Common myeloid progenitor, CD34-positive (primary cell): ENCODE data around the gene PIKFYVE.
"Not testable (repeated sequence)": the region's sequence is repeated elsewhere in the genome, so short reads cannot be mapped to it uniquely, and the experiment has no call there.

Experiments used
- CTCF ChIA-PET: fragments of 350-600 bp; sonication (Branson Sonifier 250); formaldehyde crosslinking; loops from one replicate; lab custom pipeline; 2021; ENCODE audit warnings: antibody characterized with exemption; lab: Charles Lee
- POLR2A ChIA-PET: fragments of 350-600 bp; sonication (Branson Sonifier 250); formaldehyde crosslinking; loops from one replicate; lab custom pipeline; 2021; ENCODE audit warnings: antibody characterized with exemption; lab: Charles Lee
- DNase-seq, 3 donors: peaks; one replicate each; pipeline versions ENCODE4 v3.0.0 to v3.0.0-alpha.2; 2013
- H3K27ac ChIP-seq, 2 experiments: 1 replicate in 1 of 2; 2 replicates in 1 of 2; pipeline ENCODE4 v1.7.0; 2013; ENCODE audit warnings: inconsistent platforms in 2 of 2, low read length in 2 of 2, mild to moderate bottlenecking in 2 of 2, low read depth in 1 of 2, moderate library complexity in 1 of 2; ENCODE audit not compliant: severe bottlenecking in 2 of 2, insufficient read depth in 1 of 2, poor library complexity in 1 of 2
- H3K27me3 ChIP-seq, 5 experiments: replicated peaks in 2 of 5; 1 replicate in 3 of 5; 2 replicates in 2 of 5; pipeline versions ENCODE4 v1.6.1 to v1.7.0; 2013; ENCODE audit warnings: low read length in 4 of 5, mild to moderate bottlenecking in 2 of 5, moderate library complexity in 2 of 5, inconsistent platforms in 1 of 5; ENCODE audit not compliant: insufficient read depth in 5 of 5, control insufficient read depth in 4 of 5
- H3K36me3 ChIP-seq, 4 experiments: 1 replicate in 2 of 4; 2 replicates in 2 of 4; pipeline versions ENCODE4 v1.6.1 to v1.7.0; 2013; ENCODE audit warnings: low read length in 3 of 4, control low read depth in 1 of 4, mild to moderate bottlenecking in 1 of 4; ENCODE audit not compliant: control insufficient read depth in 4 of 4, insufficient read depth in 4 of 4
- H3K4me1 ChIP-seq, 4 experiments: 1 replicate in 3 of 4; 2 replicates in 1 of 4; pipeline versions ENCODE4 v1.6.1 to v1.7.1; 2013; ENCODE audit warnings: low read length in 3 of 4, mild to moderate bottlenecking in 3 of 4, control low read depth in 1 of 4, inconsistent platforms in 1 of 4, moderate library complexity in 1 of 4; ENCODE audit not compliant: control insufficient read depth in 4 of 4, insufficient read depth in 4 of 4; ENCODE audit errors: control extremely low read depth in 1 of 4
- H3K4me3 ChIP-seq, 7 experiments: 1 replicate in 4 of 7; 2 replicates in 3 of 7; pipeline versions ENCODE4 v1.5.1 to v1.7.0; 2013; ENCODE audit warnings: mild to moderate bottlenecking in 7 of 7, low read length in 6 of 7, moderate library complexity in 6 of 7, inconsistent platforms in 2 of 7, low read depth in 2 of 7, control low read depth in 1 of 7; ENCODE audit not compliant: insufficient read depth in 4 of 7, control insufficient read depth in 1 of 7; ENCODE audit errors: extremely low read depth in 1 of 7
- H3K9me3 ChIP-seq, 5 experiments: 1 replicate in 4 of 5; 2 replicates in 1 of 5; pipeline versions ENCODE4 v1.6.1 to v1.7.1; 2013; ENCODE audit warnings: low read length in 4 of 5, mild to moderate bottlenecking in 2 of 5, inconsistent platforms in 1 of 5, low read depth in 1 of 5, moderate library complexity in 1 of 5; ENCODE audit not compliant: control insufficient read depth in 4 of 5, insufficient read depth in 2 of 5; ENCODE audit errors: control extremely low read depth in 1 of 5
- WGBS: methylation state at CpG from one replicate; pipeline ENCODE4 v1.1.5; 2013; ENCODE audit not compliant: insufficient coverage; 5-methylcytosine and 5-hydroxymethylcytosine counted together

Gene PIKFYVE

GRCh38 chr2:208377344-208377860 is 111.3 kb downstream of the PIKFYVE start:
- 100% methylated on average over 4 of the region's 40 CpGs for WGBS
- H3K36me3 ChIP-seq, H3K4me1 ChIP-seq, DNase-seq, H3K4me3 ChIP-seq, H3K27me3 ChIP-seq, H3K9me3 ChIP-seq, CTCF ChIA-PET, POLR2A ChIA-PET, H3K27ac ChIP-seq: not testable (repeated sequence)

- peaks cover 0 to 2% (median 0%) of the 10 kb centered on the region in 5 experiments for H3K27me3 ChIP-seq
- H3K4me3 ChIP-seq, result no peak overlapping the region
- no peaks in the 10 kb centered on the region for H3K36me3 ChIP-seq
- H3K4me1 ChIP-seq, result no peaks in the 10 kb centered on the region
- no peaks in the 10 kb centered on the region for H3K9me3 ChIP-seq
- ChIA-PET POLR2A (no interaction called here), CTCF (no interaction called here)
- no peak for DNase-seq
- 100% methylated on average over 2 of the region's 3 CpGs for WGBS
- H3K27ac ChIP-seq, result no peak overlapping the region
Observed at GRCh38 chr2:208379192-208379591, 113.1 kb downstream of the PIKFYVE start.

GRCh38 chr2:208384637-208385036 is 118.6 kb downstream of the PIKFYVE start:
- 90% methylated on average over 2 of the region's 4 CpGs for WGBS
- CTCF ChIA-PET, result no interaction called here
- POLR2A ChIA-PET, result no interaction called here
- no peak for DNase-seq
- no peaks in the 10 kb centered on the region for H3K36me3 ChIP-seq
- H3K4me1 ChIP-seq, result no peaks in the 10 kb centered on the region
- no peaks in the 10 kb centered on the region for H3K9me3 ChIP-seq
- H3K27ac ChIP-seq, result no peak overlapping the region
- no peak overlapping the region for H3K4me3 ChIP-seq
- no peaks in the 10 kb centered on the region for H3K27me3 ChIP-seq

GRCh38 chr2:208386541-208386940 is 120.5 kb downstream of the PIKFYVE start:
- Histone ChIP-seq H3K27ac (no peak overlapping the region), H3K36me3 (no peaks in the 10 kb centered on the region), H3K9me3 (peaks cover 0 to 5% (median 0%) of the 10 kb centered on the region in 5 experiments), H3K4me3 (no peak overlapping the region), H3K27me3 (no peaks in the 10 kb centered on the region), H3K4me1 (no peaks in the 10 kb centered on the region)
- DNase-seq, result no peak
- ChIA-PET POLR2A (no interaction called here), CTCF (no interaction called here)
- 0% methylated on average over 1 of the region's 2 CpGs for WGBS

GRCh38 chr2:208389940-208390339 is 123.9 kb downstream of the PIKFYVE start:
- DNase-seq, result no peak
- no peaks in the 10 kb centered on the region for H3K36me3 ChIP-seq
- H3K9me3 ChIP-seq, result peaks cover 2 to 33% (median 18%) of the 10 kb centered on the region in 5 experiments
- no peak overlapping the region for H3K27ac ChIP-seq
- H3K4me3 ChIP-seq, result no peak overlapping the region
- CTCF ChIA-PET, result interaction anchor here (0.6 kb wide), 1 partner anchor 470 kb away, joined by 3 read pairs; no protein-coding TSS in a partner anchor
- H3K4me1 ChIP-seq, result no peaks in the 10 kb centered on the region
- POLR2A ChIA-PET, result no interaction called here
- no peaks in the 10 kb centered on the region for H3K27me3 ChIP-seq
- 100% methylated on average over 3 of the region's 3 CpGs for WGBS

GRCh38 chr2:208392300-208392699 is 126.2 kb downstream of the PIKFYVE start:
- 100% methylated on average over 2 of the region's 3 CpGs for WGBS
- DNase-seq, result no peak
- Histone ChIP-seq H3K9me3 (peaks cover 2 to 38% (median 18%) of the 10 kb centered on the region in 5 experiments), H3K27ac (no peak overlapping the region), H3K36me3 (no peaks in the 10 kb centered on the region), H3K4me1 (no peaks in the 10 kb centered on the region), H3K27me3 (no peaks in the 10 kb centered on the region), H3K4me3 (no peak overlapping the region)
- ChIA-PET POLR2A (interaction anchor here (0.7 kb wide), 1 partner anchor 8 kb away, joined by 3 read pairs; no protein-coding TSS in a partner anchor), CTCF (no interaction called here)

- H3K27ac ChIP-seq, H3K4me3 ChIP-seq, H3K36me3 ChIP-seq, POLR2A ChIA-PET, H3K4me1 ChIP-seq, H3K27me3 ChIP-seq, DNase-seq: not testable (repeated sequence)
- H3K9me3 ChIP-seq, result peaks cover 2 to 30% (median 18%) of the 10 kb centered on the region in 5 experiments
- 100% methylated on average over 1 of the region's 4 CpGs for WGBS
- CTCF ChIA-PET, result interaction anchor here (2.4 to 2.5 kb wide), 2 partner anchors 11 to 938 kb away, joined by 7 to 8 read pairs; no protein-coding TSS in a partner anchor
Observed at GRCh38 chr2:208396796-208397195, 130.7 kb downstream of the PIKFYVE start.
